ENCODE data around the gene SNRNP25. TPM values are rescaled to one million over a fixed set of nuclear protein-coding genes. Genes with fewer than 3 reads are reported as not detected.

The SNRNP25 gene
- total RNA-seq, 2 experiments from 2014 or later, result 52.8 to 59.1 TPM

- Mint-ChIP-seq H3K27ac (no peak overlapping the region), H3K9me3 (no peaks in the 10 kb centered on the region), H3K27me3 (no peaks in the 10 kb centered on the region), H3K4me1 (peaks cover 31% of the 10 kb centered on the region), H3K36me3 (peaks cover 42% of the 10 kb centered on the region), H3K4me3 (no peak overlapping the region)
- ATAC-seq (ENCODE audit: low read depth) (no peak), DNase-seq (no peak)
- POLR2A ChIA-PET, result no interaction called here
Measured at GRCh38 chr16:47234-47633, 6.4 kb upstream of the SNRNP25 start.

- POLR2A ChIA-PET, result no interaction called here
- no peaks in the 10 kb centered on the region for H3K9me3 Mint-ChIP-seq
Measured at GRCh38 chr16:50769-51591, 2.6 kb upstream of the SNRNP25 start.

GRCh38 chr16:54237-54581 lies 581 bp downstream of the SNRNP25 start:
- POLR2A ChIA-PET, result interaction anchor here (1.1 to 2.1 kb wide), 6 partner anchors 8 to 299 kb away, joined by 4 to 27 read pairs (median 4); partner anchors contain the start of gene MPG
- Mint-ChIP-seq H3K9me3 (no peaks in the 10 kb centered on the region), H3K27me3 (no peaks in the 10 kb centered on the region), H3K27ac (peak overlapping the region; percentile 90), H3K4me1 (peaks cover 26% of the 10 kb centered on the region), H3K4me3 (peak overlapping the region; percentile 99), H3K36me3 (peaks cover 21% of the 10 kb centered on the region)
- ATAC-seq (ENCODE audit: low read depth), result no peak
- DNase-seq, result no peak

More at GRCh38 chr16:50769-51591, 2.6 kb upstream of the SNRNP25 start:
- Mint-ChIP-seq H3K27ac (peak overlapping the region; percentile 43), H3K36me3 (peaks cover 26% of the 10 kb centered on the region), H3K27me3 (no peaks in the 10 kb centered on the region), H3K4me1 (peaks cover 28% of the 10 kb centered on the region), H3K4me3 (peak overlapping the region; percentile 68)
- DNase-seq (no peak), ATAC-seq (ENCODE audit: low read depth) (no peak)

GRCh38 chr16:55571-56136 lies 2.0 kb downstream of the SNRNP25 start:
- peaks cover 23% of the 10 kb centered on the region for H3K4me1 Mint-ChIP-seq
- ATAC-seq (ENCODE audit: low read depth), result no peak
- no peaks in the 10 kb centered on the region for H3K27me3 Mint-ChIP-seq
- no peak for DNase-seq
- no peak overlapping the region for H3K27ac Mint-ChIP-seq
- peak overlapping the region; percentile 67 for H3K4me3 Mint-ChIP-seq
- POLR2A ChIA-PET, result interaction anchor here (0.6 to 1.0 kb wide), 2 partner anchors 16 to 42 kb away, joined by 3 read pairs; no protein-coding TSS in a partner anchor
- no peaks in the 10 kb centered on the region for H3K9me3 Mint-ChIP-seq
- H3K36me3 Mint-ChIP-seq, result peaks cover 17% of the 10 kb centered on the region

GRCh38 chr16:56231-56927 lies 2.8 kb downstream of the SNRNP25 start:
- Mint-ChIP-seq H3K27me3 (no peaks in the 10 kb centered on the region), H3K4me1 (peaks cover 16% of the 10 kb centered on the region), H3K27ac (no peak overlapping the region), H3K4me3 (no peak overlapping the region), H3K36me3 (peaks cover 10% of the 10 kb centered on the region), H3K9me3 (no peaks in the 10 kb centered on the region)
- DNase-seq (peak; percentile 25), ATAC-seq (ENCODE audit: low read depth) (no peak)
- POLR2A ChIA-PET, result interaction anchor here (0.6 to 1.0 kb wide), 2 partner anchors 15 to 41 kb away, joined by 3 read pairs; no protein-coding TSS in a partner anchor

GRCh38 chr16:57711-58110 lies 4.1 kb downstream of the SNRNP25 start:
- H3K4me1 Mint-ChIP-seq, result peaks cover 11% of the 10 kb centered on the region
- DNase-seq, result no peak
- H3K27me3 Mint-ChIP-seq, result no peaks in the 10 kb centered on the region
- no peak overlapping the region for H3K4me3 Mint-ChIP-seq
- peaks cover 7% of the 10 kb centered on the region for H3K36me3 Mint-ChIP-seq
- no peaks in the 10 kb centered on the region for H3K9me3 Mint-ChIP-seq
- peak overlapping the region; percentile 6 for H3K27ac Mint-ChIP-seq
- POLR2A ChIA-PET, result interaction anchor here (0.7 to 1.2 kb wide), 2 partner anchors 17 to 39 kb away, joined by 3 to 4 read pairs; no protein-coding TSS in a partner anchor
- no peak for ATAC-seq (ENCODE audit: low read depth)

- ATAC-seq (ENCODE audit: low read depth) (no peak), DNase-seq (no peak)
- Mint-ChIP-seq H3K27me3 (no peaks in the 10 kb centered on the region), H3K4me1 (peaks cover 9% of the 10 kb centered on the region), H3K4me3 (no peak overlapping the region), H3K27ac (no peak overlapping the region), H3K36me3 (peaks cover 5% of the 10 kb centered on the region), H3K9me3 (no peaks in the 10 kb centered on the region)
- POLR2A ChIA-PET, result interaction anchor here (0.7 to 1.2 kb wide), 2 partner anchors 16 to 38 kb away, joined by 3 to 4 read pairs; no protein-coding TSS in a partner anchor
Measured at GRCh38 chr16:58491-59439, 5.1 kb downstream of the SNRNP25 start.

GRCh38 chr16:59440-60059 lies 5.9 kb downstream of the SNRNP25 start:
- no peak for ATAC-seq (ENCODE audit: low read depth)
- Mint-ChIP-seq H3K4me3 (no peak overlapping the region), H3K36me3 (peaks cover 5% of the 10 kb centered on the region), H3K9me3 (no peaks in the 10 kb centered on the region), H3K4me1 (peaks cover 7% of the 10 kb centered on the region), H3K27ac (no peak overlapping the region), H3K27me3 (no peaks in the 10 kb centered on the region)
- POLR2A ChIA-PET, result interaction anchor here (1.3 kb wide), 1 partner anchor 18 kb away, joined by 4 read pairs; the partner anchor contains the start of gene MPG
- no peak for DNase-seq

- H3K27ac Mint-ChIP-seq, result no peak overlapping the region
- DNase-seq (peak; percentile 19), ATAC-seq (ENCODE audit: low read depth) (no peak)
- no peaks in the 10 kb centered on the region for H3K9me3 Mint-ChIP-seq
- H3K4me3 Mint-ChIP-seq, result no peak overlapping the region
- H3K4me1 Mint-ChIP-seq, result peaks cover 4% of the 10 kb centered on the region
- POLR2A ChIA-PET, result interaction anchor here (1.3 kb wide), 1 partner anchor 18 kb away, joined by 4 read pairs; the partner anchor contains the start of gene MPG
- peaks cover 5% of the 10 kb centered on the region for H3K36me3 Mint-ChIP-seq
- H3K27me3 Mint-ChIP-seq, result no peaks in the 10 kb centered on the region
Measured at GRCh38 chr16:60166-60565, 6.5 kb downstream of the SNRNP25 start.

- POLR2A ChIA-PET, result interaction anchor here (1.3 kb wide), 1 partner anchor 17 kb away, joined by 4 read pairs; the partner anchor contains the start of gene MPG
- Mint-ChIP-seq H3K4me3 (no peak overlapping the region), H3K27ac (no peak overlapping the region), H3K27me3 (no peaks in the 10 kb centered on the region), H3K9me3 (no peaks in the 10 kb centered on the region), H3K4me1 (no peaks in the 10 kb centered on the region), H3K36me3 (peaks cover 2% of the 10 kb centered on the region)
- ATAC-seq (ENCODE audit: low read depth) (no peak), DNase-seq (peak; percentile 27)
Measured at GRCh38 chr16:60929-61878, 7.6 kb downstream of the SNRNP25 start.

GRCh38 chr16:61879-62281 lies 8.3 kb downstream of the SNRNP25 start:
- no peaks in the 10 kb centered on the region for H3K4me1 Mint-ChIP-seq
- DNase-seq (no peak), ATAC-seq (ENCODE audit: low read depth) (no peak)
- no peaks in the 10 kb centered on the region for H3K36me3 Mint-ChIP-seq
- POLR2A ChIA-PET, result interaction anchor here (1.3 kb wide), 1 partner anchor 8 kb away, joined by 4 read pairs; the partner anchor contains the start of genes POLR3K and SNRNP25
- no peak overlapping the region for H3K27ac Mint-ChIP-seq
- H3K4me3 Mint-ChIP-seq, result no peak overlapping the region
- no peaks in the 10 kb centered on the region for H3K9me3 Mint-ChIP-seq
- H3K27me3 Mint-ChIP-seq, result no peaks in the 10 kb centered on the region

All from activated naive CD8-positive, alpha-beta T cell treated with anti-CD3 and anti-CD28 coated beads, Interleukin-2, amount 10 ng/mL, durations not matched to agents 7 days and 5 days (primary cell).